Endothelial cell of umbilical vein (primary cell): ENCODE measurements around the gene GRPEL1. TPM values are rescaled to one million over a fixed set of nuclear protein-coding genes. Genes with fewer than 3 reads are reported as not detected.

Experiments used
- BruUV-seq: library from RNA; stranded (reverse); fragments of 400-500 nt; replicated peaks from 2 replicates; lab custom pipeline; 2021; lab: Mats Ljungman, UMichigan
- CTCF ChIA-PET: fragments of 300-600, 350-600 bp; sonication (Branson Sonifier 250); formaldehyde crosslinking; loops from one replicate; lab custom pipeline; 2021; ENCODE audit warnings: antibody characterized with exemption, inconsistent platforms; lab: Charles Lee
- POLR2A ChIA-PET: fragments of 300-600, 350-600 bp; sonication (Branson Sonifier 250); formaldehyde crosslinking; loops from one replicate; lab custom pipeline; 2021; ENCODE audit warnings: antibody characterized with exemption, inconsistent platforms; lab: Charles Lee
- DNase-seq: peaks from one replicate; pipeline ENCODE4 v3.0.0-alpha.2; 2011; ENCODE audit warnings: low read depth, low spot score
- FAIRE-seq: peaks from 2 replicates; lab custom pipeline; 2011; peaks lifted over from hg19 to GRCh38; lab: Jason Lieb, UNC
- H2AFZ ChIP-seq: 2 replicates; pipeline ENCODE4 v1.6.0; 2012; ENCODE audit warnings: low read depth, low read length, control low read depth, inconsistent platforms
- H3K27ac ChIP-seq: 2 replicates; pipeline ENCODE4 v1.5.1; 2011; ENCODE audit warnings: low read depth, mild to moderate bottlenecking, control low read depth, low read length, moderate library complexity; ENCODE audit not compliant: insufficient read depth
- H3K27me3 ChIP-seq, 2 experiments: 2 replicates each; pipeline versions ENCODE4 v1.6.0 to v1.6.1; 2011; ENCODE audit warnings: low read length in 2 of 2, mixed read lengths in 1 of 2; ENCODE audit not compliant: control insufficient read depth in 2 of 2, insufficient read depth in 2 of 2
- H3K36me3 ChIP-seq, 2 experiments: 2 replicates in 1 of 2; 3 replicates in 1 of 2; pipeline ENCODE4 v1.5.1; 2011; ENCODE audit warnings: low read length in 2 of 2, mild to moderate bottlenecking in 1 of 2, moderate library complexity in 1 of 2; ENCODE audit not compliant: control insufficient read depth in 2 of 2, insufficient read depth in 2 of 2; ENCODE audit errors: extremely low read depth in 1 of 2
- H3K4me1 ChIP-seq: 3 replicates; pipeline ENCODE4 v1.5.1; 2011; ENCODE audit warnings: mild to moderate bottlenecking, low read length; ENCODE audit not compliant: control insufficient read depth, insufficient read depth; ENCODE audit errors: extremely low read depth
- H3K4me2 ChIP-seq: 2 replicates; pipeline ENCODE4 v1.6.1; 2011; ENCODE audit warnings: low read length, control low read depth, mixed read lengths; ENCODE audit not compliant: insufficient read depth
- H3K4me3 ChIP-seq, 3 experiments: fragments of 200-600 bp in 1 of 3; sonication (generic), shearing (Covaris generic) in 1 of 3; replicated peaks in 1 of 3; 2 replicates each; pipeline ENCODE4 v1.5.1; 2011 to 2016; ENCODE audit warnings: control low read depth in 3 of 3, low read length in 3 of 3, mild to moderate bottlenecking in 2 of 3, inconsistent platforms in 1 of 3, low read depth in 1 of 3, moderate library complexity in 1 of 3; ENCODE audit not compliant: insufficient read depth in 1 of 3
- H3K79me2 ChIP-seq: 2 replicates; pipeline ENCODE4 v1.6.0; 2012; ENCODE audit warnings: low read length, inconsistent platforms; ENCODE audit not compliant: control insufficient read depth, insufficient read depth
- H3K9ac ChIP-seq: replicated peaks from 2 replicates; pipeline ENCODE3; 2011; ENCODE audit warnings: low read length, control low read depth; ENCODE audit not compliant: insufficient read depth; ENCODE audit errors: extremely low read depth
- H3K9me1 ChIP-seq: replicated peaks from 3 replicates; pipeline ENCODE4 v1.6.0; 2011; ENCODE audit warnings: mild to moderate bottlenecking, low read length; ENCODE audit not compliant: control insufficient read depth, insufficient read depth; ENCODE audit errors: extremely low read depth
- H3K9me3 ChIP-seq: replicated peaks from 2 replicates; pipeline ENCODE4 v1.5.1; 2012; ENCODE audit warnings: low read length, inconsistent platforms; ENCODE audit not compliant: control insufficient read depth, insufficient read depth
- H4K20me1 ChIP-seq: replicated peaks from 2 replicates; pipeline ENCODE3; 2011; ENCODE audit warnings: mild to moderate bottlenecking, low read length; ENCODE audit not compliant: control insufficient read depth, insufficient read depth; ENCODE audit errors: extremely low read depth
- EZH2 ChIP-seq: IDR thresholded peaks from 2 replicates; pipeline ENCODE4 v1.6.1; 2012; ENCODE audit warnings: borderline replicate concordance, low read depth, mild to moderate bottlenecking, moderate library complexity, low read length, inconsistent platforms; ENCODE audit not compliant: severe bottlenecking
- FOS ChIP-seq: IDR thresholded peaks from 2 replicates; pipeline ENCODE4 v1.6.1; 2011; ENCODE audit warnings: mild to moderate bottlenecking, low read length, moderate library complexity, borderline replicate concordance; ENCODE audit not compliant: insufficient read depth
- dilution Hi-C: fragments of 300-500 bp; cut with MboI; formaldehyde crosslinking; loops from one replicate; pipeline ENCODE4 v1.15.0; 2019; ENCODE audit warnings: low sequenced_read_pairs; ENCODE audit not compliant: extremely low pct_ligation_motif_present
- intact Hi-C: fragments of 100-400 bp; cut with micrococcal nuclease; formaldehyde crosslinking; loops from one replicate; pipeline ENCODE4 v1.10.0; 2022
- polyA plus RNA-seq, 4 experiments: library from polyadenylated mRNA; depleted of rRNA in 3 of 4; stranded (reverse) in 3 of 4; unstranded in 1 of 4; fragments of >200 nt; gene quantifications; 2 replicates each; pipeline versions ENCODE4 v1.2.1 to v1.2.3, GENCODE V29; 2011 to 2012; ENCODE audit warnings: missing spikeins in 1 of 4
- total RNA-seq: library from RNA; stranded (reverse); gene quantifications from 2 replicates; pipeline ENCODE4 v1.2.3, GENCODE V29; 2021

Gene GRPEL1
- total and polyA plus RNA-seq, 2 donors (not counting 3 experiments of a cell fraction or from before 2014, with no cell fraction given), result 17.3 to 42.6 TPM

DNA sequence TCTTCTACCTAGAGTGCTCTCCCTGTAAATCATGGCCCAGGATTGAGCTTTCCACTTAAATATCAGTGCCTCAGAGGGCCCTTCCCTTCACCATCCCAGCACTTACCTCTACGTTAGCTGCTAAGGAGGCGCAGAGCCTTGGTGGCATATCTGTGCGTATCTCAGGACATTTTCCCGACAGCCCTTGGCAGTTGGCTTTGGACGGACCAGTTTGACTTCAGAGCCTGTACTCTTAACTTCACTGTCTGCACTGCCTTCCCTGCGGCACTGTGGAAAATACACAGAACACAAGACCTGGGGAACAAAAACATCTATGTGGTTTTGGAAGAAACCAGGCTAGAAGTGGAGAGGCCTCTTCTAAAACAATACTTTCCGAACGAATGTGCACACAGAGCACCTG, 22.3 kb downstream of the GRPEL1 start:
- Histone ChIP-seq H4K20me1 (no peaks in the 10 kb centered on the region), H3K27me3 (no peaks in the 10 kb centered on the region), H3K36me3 (no peaks in the 10 kb centered on the region), H3K79me2 (peaks cover 48% of the 10 kb centered on the region), H3K4me1 (peaks cover 17% of the 10 kb centered on the region), H2AFZ (no peak overlapping the region), H3K4me2 (no peak overlapping the region), H3K27ac (no peak overlapping the region), H3K9me1 (no peaks in the 10 kb centered on the region), H3K9me3 (no peaks in the 10 kb centered on the region), H3K9ac (no peak overlapping the region), H3K4me3 (no peak overlapping the region)
- FAIRE-seq, result no peak
- CTCF ChIA-PET, result interaction anchor here (1.1 to 4.6 kb wide), 6 partner anchors 9 to 140 kb away, joined by 3 to 41 read pairs (median 10); no protein-coding TSS in a partner anchor
- TF ChIP-seq EZH2, result no peak
- no TSS peak for BruUV-seq
- dilution Hi-C loops, result no loop called here
- no peak for DNase-seq
- intact Hi-C loops, result loop anchor here (10.0 kb wide), 1 partner anchor 261 kb away; the partner anchor contains the start of gene KIAA0232
- POLR2A ChIA-PET, result interaction anchor here (0.7 kb wide), 1 partner anchor 72 kb away, joined by 3 read pairs; no protein-coding TSS in a partner anchor

DNA sequence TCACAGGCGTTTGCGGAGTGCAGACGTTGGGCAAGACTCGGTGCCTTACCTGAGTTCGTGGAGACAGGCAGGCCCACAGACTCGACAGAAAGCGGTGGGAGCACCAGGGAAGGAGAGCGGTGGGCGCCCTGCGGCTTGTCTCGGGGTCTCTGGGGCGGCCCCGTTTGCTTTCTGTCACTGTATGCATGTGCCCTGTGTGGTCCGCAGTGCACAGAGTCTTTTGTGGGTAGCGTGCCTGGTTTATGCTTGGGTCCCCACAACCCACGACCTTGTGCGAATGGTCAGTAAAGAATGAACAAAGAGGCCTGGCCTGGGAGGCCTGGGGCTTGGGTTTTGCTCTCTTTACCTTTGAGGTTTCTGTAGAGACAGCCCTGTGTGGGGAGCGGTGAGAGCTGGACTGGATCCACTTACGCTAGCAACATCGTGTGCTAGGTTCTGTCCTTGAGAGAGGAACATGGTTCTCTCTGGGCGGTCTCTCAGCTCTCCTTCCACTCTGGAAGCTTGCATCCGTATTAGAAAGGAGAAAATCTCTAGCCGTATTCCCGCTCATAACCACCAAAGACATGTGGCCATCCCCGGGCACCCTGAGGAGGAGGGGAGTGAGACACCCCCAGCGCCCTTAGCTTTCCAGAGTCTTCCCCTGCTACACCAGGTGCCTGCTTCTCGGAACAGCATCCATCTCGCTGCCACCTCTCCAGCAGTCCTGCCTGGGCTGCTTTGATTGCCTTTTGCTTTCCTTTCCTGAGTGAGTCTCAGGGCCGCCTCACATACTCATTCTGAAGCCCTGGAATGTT, 23.5 kb downstream of the GRPEL1 start:
- H3K79me2 ChIP-seq, result peaks cover 44% of the 10 kb centered on the region
- DNase-seq (no peak), FAIRE-seq (peak; percentile 46)
- BruUV-seq, result no TSS peak
- H3K36me3 ChIP-seq, result no peaks in the 10 kb centered on the region
- H3K4me2 ChIP-seq, result peak overlapping the region; percentile 67
- intact Hi-C loops, result loop anchor here (10.0 kb wide), 1 partner anchor 260 kb away; the partner anchor contains the start of gene KIAA0232
- CTCF ChIA-PET, result interaction anchor here (1.1 to 4.6 kb wide), 8 partner anchors 10 to 138 kb away, joined by 3 to 41 read pairs (median 12); partner anchors contain the start of gene GRPEL1
- dilution Hi-C loops, result no loop called here
- H3K27ac ChIP-seq, result peak overlapping the region; percentile 68
- no peaks in the 10 kb centered on the region for H3K27me3 ChIP-seq
- no peak for TF ChIP-seq FOS
- POLR2A ChIA-PET, result interaction anchor here (0.9 kb wide), 1 partner anchor 57 kb away, joined by 3 read pairs; no protein-coding TSS in a partner anchor
- no peaks in the 10 kb centered on the region for H3K9me3 ChIP-seq
- peak overlapping the region; percentile 97 for H2AFZ ChIP-seq
- H3K4me1 ChIP-seq, result peaks cover 17% of the 10 kb centered on the region
- peak overlapping the region; percentile 69 to 91 (median 75) for H3K4me3 ChIP-seq
- no peaks in the 10 kb centered on the region for H4K20me1 ChIP-seq
- H3K9ac ChIP-seq, result peak overlapping the region; percentile 81
- no peaks in the 10 kb centered on the region for H3K9me1 ChIP-seq
